ENCODE measurements around the gene MAS1.

Gene MAS1

DNA sequence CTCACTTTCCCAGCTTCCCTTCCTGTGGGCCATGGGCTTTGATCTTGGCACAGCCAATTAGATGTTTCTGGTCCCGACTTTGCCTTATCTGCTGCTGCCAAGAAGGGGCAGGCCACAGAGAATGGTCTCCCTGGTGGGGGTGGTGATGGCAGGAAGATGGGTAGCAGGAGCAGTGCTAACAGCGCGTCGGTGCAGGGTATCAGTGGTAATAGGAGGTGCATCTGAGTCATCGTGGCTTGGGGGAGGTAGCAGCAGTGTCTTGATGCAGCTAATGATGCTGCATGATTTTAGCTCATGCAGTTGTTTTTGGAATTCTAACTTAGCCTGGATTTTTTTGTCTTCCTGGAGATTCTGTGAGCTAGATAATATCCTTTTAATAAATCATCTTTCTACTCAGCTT is 18.9 kb upstream of the MAS1 start:
- TF ChIP-seq, protein P1, sequence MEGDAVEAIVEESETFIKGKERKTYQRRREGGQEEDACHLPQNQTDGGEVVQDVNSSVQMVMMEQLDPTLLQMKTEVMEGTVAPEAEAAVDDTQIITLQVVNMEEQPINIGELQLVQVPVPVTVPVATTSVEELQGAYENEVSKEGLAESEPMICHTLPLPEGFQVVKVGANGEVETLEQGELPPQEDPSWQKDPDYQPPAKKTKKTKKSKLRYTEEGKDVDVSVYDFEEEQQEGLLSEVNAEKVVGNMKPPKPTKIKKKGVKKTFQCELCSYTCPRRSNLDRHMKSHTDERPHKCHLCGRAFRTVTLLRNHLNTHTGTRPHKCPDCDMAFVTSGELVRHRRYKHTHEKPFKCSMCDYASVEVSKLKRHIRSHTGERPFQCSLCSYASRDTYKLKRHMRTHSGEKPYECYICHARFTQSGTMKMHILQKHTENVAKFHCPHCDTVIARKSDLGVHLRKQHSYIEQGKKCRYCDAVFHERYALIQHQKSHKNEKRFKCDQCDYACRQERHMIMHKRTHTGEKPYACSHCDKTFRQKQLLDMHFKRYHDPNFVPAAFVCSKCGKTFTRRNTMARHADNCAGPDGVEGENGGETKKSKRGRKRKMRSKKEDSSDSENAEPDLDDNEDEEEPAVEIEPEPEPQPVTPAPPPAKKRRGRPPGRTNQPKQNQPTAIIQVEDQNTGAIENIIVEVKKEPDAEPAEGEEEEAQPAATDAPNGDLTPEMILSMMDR (IDR thresholded peaks at IDR 0.05; ENCODE audit: extremely low read depth, missing control alignments), result no peak
- DNase-seq (ENCODE audit: low spot score), result no peak

DNA sequence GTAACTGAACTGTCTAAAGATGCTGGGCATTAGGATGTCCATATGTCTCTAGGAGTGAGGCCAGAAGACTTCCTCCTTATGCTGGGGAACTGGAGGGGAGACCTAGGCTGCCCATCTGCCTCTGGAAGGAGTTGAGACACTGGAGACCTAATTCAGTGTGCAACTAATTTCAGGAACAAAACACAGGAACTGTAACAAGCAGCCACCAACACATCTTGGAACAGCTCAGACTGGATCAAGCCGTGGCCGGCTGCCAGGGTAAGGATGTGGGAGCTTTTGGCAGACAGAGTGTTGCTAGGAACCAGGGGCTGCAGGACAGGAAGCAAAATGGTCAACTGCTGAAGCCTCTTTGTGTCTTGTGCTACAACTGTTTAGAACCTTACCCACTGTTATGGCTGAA is 16.4 kb upstream of the MAS1 start:
- DNase-seq (ENCODE audit: low spot score), result no peak
- TF ChIP-seq, protein P1 (IDR thresholded peaks at IDR 0.05; ENCODE audit: extremely low read depth, missing control alignments), result no peak

DNA sequence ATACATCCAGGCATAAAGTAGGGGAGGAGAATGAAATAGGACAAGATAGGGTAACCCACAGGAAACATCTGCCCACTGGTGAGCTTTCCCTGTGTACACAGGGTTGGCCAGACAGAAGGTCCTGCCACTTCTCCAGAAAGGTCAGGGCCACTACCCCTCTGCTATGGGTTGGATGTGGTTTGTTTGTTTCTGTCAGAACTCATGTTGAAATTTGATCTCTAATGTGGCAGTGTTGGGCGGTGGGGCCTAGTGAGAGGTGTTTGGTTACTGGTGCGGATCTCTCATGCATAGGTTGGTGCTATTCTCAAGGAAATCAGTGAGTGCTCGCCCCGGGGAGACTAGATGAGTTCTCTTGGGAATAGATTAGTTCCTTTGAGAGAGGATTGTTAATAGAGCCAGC is 15.6 kb upstream of the MAS1 start:
- TF ChIP-seq, protein P1 (IDR thresholded peaks at IDR 0.05; ENCODE audit: extremely low read depth, missing control alignments), result no peak
- no peak for DNase-seq (ENCODE audit: low spot score)

DNA sequence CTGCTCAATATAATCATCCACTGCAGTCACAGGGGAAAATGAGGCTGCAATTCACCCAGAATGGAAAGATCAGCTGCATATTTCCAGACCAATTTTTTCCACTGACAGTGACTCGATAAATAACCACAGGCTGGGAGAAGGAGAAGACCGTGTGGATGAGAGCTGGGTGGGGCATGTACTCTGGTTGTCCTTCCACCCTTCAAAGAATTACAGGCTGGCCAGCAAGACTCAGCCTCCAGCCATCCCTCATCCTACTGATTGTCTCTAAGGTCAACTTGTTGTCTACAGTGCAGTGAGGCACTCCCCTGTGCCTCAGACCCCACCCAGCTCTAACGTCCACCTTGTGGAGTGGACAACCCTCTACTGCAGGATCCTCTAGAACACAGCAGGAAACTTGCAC is 14.5 kb upstream of the MAS1 start:
- TF ChIP-seq, protein P1 (IDR thresholded peaks at IDR 0.05; ENCODE audit: extremely low read depth, missing control alignments), result no peak
- no peak for DNase-seq (ENCODE audit: low spot score)

DNA sequence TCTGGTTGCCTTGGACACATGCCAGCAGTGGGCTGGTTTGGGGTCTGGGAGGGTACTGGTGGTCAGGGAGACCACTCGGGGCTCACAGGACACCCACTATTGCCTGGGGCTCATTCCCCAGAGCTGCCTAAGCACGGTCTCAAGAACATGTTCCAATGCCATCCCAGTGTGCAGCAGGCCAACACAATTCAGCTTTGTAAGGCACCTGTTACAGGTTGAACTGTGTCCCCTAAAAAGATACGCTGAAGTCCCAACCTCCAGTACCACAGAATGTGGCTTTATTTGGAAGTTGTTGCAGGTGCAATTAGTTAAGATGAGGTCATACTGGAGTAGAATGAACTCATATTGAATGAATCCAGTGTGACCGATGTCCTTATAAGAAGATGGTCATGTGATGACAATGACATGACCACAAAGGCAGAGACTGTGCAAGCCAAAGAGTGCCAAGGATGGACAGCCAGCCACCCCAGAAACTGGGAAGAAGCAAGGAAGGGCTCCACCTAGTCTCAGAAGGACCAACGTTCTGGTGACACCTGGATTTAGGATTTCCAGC is 13.5 kb upstream of the MAS1 start:
- TF ChIP-seq, protein P1 (IDR thresholded peaks at IDR 0.05; ENCODE audit: extremely low read depth, missing control alignments), result no peak
- no peak for DNase-seq (ENCODE audit: low spot score)

DNA sequence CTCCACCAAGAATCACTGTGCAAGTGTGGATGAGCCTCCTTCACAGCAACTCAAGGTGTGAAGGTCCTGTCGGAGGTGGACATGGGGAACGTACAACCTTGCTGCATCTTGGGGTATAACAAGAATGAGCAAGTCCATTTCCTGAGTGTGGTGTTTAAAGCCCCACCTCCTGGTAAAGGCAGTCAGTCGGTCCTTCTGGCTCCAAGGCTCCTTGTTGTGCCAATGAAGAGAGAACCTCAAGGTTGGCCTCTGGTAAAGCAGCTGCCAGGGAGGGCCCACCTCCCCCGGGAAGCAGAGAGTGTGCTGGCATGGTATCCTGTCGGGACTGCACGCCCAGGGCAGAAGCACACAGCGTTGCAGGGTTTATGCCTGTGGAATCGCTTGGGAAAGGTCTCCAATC is 12.4 kb upstream of the MAS1 start:
- DNase-seq (ENCODE audit: low spot score), result no peak
- TF ChIP-seq, protein P1 (IDR thresholded peaks at IDR 0.05; ENCODE audit: extremely low read depth, missing control alignments), result no peak

DNA sequence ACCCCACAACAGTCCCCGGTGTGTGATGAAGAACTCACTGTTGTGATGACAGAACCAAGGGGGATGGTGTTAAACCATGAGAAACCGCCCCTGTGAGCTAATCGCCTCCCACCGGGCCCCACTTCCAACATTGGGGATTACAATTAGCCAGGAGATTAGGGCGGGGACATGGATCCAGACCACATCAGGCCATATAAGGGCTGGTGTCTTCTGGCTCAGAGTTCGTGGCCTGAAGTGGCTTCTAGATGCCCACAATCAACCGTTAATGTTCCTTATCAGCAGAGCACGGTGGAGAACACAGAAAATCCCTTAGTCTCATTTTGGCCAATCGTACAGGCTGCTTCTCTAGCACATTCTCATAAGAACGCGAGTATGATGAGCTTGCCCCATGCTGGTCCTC is 10.9 kb upstream of the MAS1 start:
- no peak for DNase-seq (ENCODE audit: low spot score)
- TF ChIP-seq, protein P1 (IDR thresholded peaks at IDR 0.05; ENCODE audit: extremely low read depth, missing control alignments), result no peak

All from GM20000 (cell line).